Activated gamma-delta T cell treated with Interleukin-2 at 50 U/mL for 16 hours (primary cell): ENCODE results near the gene TMEM92.
"Not testable (repeated sequence)": the region's sequence is repeated elsewhere in the genome, so short reads cannot be mapped to it uniquely, and the experiment has no call there.

Experiments
- DNase-seq: peaks from one replicate; pipeline ENCODE4 v3.0.0-alpha.2; 2020

The TMEM92 gene

DNA sequence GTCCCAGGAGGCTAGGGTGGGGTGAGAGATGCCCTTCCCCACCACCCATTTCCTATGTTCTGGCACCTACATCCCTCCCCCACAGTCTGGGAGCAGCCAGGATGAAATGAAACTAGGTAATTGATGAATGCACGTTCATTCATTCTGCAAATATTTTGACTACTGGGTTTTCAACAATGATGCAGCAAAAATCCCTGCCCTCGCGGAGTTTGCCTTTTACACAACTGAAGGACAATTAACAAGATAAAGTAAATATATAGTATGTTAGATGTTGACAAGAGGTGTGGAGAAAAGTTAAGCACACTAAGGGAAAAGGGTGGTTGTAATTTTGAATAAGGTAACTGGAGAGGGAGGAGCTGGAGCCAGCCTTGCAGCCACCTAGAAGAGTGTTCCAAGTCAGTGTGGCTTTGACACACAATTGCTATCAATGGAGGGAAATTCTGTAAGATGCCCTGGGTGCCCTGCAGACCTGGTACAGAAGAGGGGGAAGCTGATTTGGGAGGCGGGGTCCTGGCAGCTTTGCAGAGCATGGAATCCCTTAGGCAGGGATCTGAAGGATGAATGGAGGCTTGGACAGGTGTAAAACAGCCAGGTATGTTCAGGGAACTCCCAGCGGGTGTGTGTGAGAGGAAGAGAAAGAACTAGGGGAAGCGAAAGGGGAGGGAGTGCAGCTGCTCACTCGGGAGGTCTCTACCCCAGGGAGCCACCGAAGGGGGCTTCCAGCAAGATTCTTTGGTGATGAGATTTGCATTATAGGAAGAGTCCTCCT is 2.5 kb downstream of the TMEM92 start:
- no peak for DNase-seq

DNA sequence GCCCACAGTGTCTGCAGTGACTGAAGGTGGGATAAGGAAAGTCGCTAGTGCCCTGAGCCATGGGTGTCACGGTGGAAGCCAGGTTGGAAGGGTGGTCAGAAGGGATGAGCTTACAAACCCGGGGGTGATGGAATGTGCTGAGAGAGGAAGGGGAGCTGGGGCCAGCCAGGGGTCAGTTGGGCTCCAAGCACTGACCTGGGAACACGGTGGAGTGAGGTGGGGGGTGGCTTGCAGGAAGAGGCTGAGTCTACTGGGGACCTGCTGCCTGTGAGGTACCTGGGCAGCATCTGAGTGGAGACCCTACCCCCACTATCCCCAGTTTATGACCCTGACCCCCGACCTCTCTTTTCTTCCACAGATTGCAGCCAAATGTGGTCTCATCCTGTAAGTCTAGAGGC is 3.1 kb downstream of the TMEM92 start:
- DNase-seq = no peak

DNA sequence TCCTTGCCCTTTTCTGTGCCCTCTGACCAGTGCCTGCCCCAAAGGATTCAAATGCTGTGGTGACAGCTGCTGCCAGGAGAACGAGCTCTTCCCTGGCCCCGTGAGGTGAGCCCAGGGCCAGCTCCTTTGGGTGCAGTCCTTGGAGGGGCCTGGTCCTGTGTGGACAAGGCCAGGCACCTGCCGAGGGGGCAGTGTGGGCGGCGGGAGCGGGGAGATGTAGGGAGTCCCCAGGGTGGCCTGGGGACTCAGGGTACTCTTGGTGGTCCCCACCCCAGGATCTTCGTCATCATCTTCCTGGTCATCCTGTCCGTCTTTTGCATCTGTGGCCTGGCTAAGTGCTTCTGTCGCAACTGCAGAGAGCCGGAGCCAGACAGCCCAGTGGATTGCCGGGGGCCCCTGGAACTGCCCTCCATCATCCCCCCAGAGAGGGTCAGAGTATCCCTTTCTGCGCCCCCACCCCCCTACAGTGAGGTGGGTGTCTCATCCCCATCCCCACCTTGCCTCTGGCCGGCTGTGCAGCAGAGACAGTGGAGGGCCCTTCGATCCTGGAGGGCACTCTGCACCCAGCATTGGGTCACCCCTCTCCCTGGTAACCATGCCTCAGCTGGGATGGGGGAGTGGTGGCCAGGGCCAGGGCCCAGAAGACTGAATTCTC is 4.4 kb downstream of the TMEM92 start:
- no peak for DNase-seq

DNA sequence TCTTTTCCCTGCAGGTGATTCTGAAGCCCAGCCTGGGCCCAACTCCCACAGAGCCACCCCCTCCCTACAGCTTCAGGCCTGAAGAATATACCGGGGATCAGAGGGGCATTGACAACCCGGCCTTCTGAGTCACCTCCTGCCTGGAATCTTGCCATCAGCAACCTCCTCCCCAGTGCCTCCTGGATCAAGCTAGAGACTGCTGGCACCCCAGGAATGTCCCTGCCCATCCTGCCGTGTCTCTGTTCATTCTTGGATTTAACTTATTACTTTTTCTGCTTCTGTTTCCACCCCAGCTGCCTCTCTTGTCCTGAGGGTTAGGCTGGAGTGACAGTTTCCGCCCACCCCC is 4.9 kb downstream of the TMEM92 start:
- no peak for DNase-seq

DNA sequence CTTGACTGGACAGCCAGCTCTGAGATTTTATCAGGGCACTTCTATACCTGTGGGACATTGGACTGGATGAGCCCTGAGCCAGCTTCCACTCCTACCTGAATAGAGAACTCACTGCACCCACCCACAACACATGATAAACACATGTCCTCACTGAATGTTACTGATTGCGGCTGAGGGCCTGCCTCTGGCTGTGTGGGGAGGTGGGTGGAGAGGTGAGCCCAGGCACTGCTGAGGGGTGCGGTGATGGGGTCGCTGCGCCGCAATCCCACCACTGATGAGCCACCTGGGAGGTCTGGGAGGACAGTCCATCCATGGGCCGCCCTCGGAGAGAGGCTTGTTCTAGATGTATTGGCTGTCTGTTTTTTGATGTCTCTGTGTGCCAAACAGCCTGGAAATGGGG is 5.4 kb downstream of the TMEM92 start:
- DNase-seq = no peak

DNA sequence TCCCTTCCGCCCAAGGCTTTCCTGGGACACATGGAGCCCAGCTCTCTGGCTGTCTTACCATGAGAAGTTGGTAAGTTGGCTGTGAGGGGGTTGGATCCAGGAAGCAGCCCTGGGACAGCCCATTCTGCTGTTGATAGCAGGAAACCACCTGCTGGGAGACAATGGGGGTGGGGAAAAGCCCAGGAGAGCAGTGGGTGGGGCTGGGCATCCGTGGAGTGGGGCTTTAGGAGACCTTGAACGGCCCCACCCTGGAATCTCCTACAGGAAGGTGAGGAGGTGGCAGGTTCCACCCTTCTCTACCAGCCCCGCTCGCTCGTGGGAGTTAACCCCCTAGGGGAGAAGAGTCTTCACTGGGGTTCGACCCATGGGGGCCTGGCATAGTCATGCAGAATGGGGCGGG is 5.8 kb downstream of the TMEM92 start:
- DNase-seq = no peak

DNA sequence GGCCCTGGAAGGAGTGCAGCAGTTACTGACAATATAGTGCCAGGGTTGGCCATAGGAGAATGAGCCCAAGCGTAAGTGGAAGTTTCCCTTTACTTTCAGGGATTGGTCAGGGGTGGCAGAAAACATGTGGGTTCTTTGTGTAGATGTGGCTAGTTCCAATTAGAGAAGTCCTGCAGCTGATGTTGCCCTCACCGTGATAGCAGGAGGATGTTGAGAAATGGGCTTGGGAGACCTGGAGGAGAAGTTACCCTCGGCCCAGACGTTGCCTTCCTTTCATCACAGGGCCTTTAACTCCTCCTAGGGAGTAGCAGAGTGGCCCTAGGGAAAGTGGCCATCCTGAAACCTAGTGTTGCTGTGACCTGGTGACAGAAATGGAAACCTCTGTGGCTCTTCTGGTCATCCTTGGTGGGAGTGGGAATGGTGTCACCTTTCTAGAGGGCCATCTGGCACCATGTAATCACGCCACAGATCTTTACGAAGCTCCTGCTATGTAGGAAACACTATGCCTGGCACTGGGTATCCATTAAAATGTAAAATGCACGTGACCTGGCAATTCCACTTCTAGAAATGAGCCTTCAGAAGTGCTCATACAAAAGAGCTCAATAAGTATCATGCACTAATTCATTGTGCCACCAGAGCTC is 6.7 kb downstream of the TMEM92 start:
- no peak for DNase-seq

DNA sequence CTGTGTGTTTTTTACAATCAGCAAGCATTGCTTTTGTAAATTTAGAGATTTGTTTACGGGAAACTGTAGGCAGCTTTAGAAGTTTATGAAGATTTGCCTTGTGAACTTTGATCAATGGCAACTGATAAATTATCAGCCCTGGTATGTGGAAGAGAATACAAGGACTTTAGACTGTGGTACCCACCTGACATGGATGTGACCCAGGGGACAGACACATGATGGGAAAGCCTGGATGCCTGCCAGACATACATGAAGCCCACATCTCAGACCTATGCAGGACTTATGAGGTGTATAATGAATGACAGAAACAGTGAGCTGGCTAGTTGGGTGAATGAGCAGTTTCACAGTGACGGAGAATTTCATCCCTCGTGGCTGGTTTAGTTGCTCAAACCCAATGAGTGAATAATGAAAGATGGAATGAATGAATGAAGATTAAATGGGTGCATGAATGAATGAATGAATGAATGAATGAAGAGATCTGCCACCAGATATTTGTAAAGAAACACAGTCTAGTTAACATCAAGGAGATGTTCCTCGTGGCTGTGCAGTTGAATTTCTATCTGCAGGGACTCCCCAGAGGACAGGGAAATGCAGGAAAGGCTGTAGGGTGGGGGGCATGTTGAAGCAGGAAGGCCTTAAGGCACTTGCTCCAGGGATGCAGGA is 7.6 kb downstream of the TMEM92 start:
- DNase-seq = no peak

DNA sequence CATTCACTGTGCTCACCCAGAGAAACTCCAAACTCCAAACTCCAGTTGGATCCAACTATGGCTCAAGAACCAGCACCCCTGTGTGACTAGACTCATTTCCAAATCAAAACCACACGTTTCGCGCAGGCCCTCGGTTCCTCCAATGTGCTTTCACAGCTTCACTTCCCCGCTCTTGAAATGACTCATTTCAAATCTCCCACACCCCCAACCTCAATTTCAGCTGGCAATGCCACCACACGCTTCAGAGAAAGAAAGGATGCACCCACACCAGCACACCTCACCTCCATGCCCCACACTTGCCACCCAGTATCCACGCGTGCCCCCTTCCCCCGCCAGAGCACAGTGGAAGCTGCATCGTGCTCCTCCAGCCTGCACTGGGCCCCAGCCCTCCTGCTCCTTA is 9.0 kb downstream of the TMEM92 start:
- DNase-seq = no peak

DNA sequence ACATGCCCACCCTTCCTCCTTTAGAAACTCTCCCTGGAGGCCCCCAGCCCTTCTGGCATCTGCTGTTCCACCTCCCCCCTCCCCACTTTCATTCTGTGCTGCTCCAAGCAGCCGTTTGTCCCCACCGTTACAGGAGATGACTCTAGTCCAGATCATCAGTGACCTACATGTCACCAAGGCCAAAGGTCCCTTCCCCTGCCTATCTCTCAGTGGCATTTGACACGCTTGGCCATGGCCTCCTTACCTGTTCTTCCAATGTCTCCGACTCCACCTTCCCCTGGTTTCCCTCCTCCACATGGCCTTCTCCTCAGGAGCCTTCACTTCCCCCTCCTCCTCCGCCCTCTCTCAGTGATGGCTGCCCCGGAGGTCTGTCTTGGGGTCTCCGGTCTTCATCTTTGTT is 9.4 kb downstream of the TMEM92 start:
- DNase-seq = no peak

DNA sequence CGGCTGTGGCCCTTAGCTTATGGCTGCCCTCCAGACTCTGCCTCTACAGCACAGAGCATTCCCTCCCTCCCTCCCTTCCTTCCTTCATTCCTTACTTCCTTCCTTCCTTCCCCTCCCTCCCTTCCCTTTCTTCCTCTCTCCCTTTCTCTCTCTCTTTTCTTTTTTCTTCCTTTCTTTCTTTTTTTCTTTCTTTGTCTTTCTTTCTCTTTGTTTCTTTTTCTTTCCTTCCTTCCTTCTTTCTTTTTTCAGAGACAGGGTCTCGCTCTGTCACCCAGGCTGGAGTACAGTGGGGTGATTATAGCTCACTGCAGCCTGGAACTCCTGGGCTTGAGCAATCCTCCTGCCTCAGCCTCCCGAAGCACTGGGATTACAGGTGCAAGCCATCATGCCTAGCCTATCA is 11.7 kb downstream of the TMEM92 start:
- DNase-seq = no peak

DNA sequence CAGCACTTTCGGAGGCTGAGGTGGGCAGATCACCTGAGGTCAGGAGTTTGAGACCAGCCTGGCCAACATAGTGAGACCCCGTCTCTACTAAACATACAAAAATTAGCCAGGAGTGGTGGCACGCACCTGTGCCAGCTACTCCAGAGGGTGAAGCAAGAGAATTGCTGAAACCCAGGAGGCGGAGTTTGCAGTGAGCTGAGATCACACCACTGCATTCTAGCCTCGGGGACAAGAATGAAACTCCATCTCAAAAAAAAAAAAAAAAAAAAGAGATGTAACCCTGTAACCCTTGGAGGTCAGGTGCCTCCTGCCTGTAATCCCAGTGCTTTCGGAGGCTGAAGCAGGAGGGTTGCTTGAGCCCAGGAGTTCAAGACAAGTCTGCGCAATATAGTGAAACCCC is 13.0 kb downstream of the TMEM92 start:
- not testable (repeated sequence) for DNase-seq

DNA sequence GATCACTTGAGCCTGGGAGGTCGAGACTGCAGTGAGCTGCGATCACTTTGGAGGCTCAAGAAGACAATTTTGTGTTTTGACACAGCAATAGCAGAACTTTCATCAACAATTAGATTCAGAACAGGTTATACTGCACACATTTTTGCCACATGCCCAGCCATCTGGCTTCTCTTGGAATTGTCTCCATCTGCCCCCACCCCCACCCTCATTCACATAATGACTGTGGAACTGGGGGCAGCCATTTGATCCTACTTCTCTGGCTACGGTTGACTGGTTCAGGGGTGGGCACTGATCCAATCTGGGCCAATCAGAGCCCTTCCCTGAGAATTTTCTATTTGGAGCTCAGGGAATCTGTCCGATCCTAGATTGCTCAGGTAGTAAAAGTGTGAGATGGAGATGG is 14.0 kb downstream of the TMEM92 start:
- no peak for DNase-seq

DNA sequence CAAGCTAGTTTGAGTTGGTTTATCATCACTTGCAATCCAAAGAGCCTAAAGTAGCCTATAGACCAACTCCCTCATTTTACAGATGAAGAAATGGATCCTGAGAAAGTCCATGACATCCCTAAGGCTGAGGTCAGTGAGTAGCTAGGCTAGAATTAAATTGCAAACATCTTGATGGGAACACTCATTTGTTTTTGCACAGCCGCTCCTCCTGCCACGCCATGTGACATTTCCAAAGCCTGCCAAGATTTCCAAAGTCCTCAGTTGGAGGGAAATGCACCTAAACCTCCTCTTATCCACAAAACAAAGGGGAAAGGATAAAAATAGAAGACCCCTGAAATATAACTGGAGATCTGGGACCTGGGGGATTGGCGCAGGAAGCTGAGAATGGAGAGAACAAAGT is 15.0 kb downstream of the TMEM92 start:
- DNase-seq = no peak

DNA sequence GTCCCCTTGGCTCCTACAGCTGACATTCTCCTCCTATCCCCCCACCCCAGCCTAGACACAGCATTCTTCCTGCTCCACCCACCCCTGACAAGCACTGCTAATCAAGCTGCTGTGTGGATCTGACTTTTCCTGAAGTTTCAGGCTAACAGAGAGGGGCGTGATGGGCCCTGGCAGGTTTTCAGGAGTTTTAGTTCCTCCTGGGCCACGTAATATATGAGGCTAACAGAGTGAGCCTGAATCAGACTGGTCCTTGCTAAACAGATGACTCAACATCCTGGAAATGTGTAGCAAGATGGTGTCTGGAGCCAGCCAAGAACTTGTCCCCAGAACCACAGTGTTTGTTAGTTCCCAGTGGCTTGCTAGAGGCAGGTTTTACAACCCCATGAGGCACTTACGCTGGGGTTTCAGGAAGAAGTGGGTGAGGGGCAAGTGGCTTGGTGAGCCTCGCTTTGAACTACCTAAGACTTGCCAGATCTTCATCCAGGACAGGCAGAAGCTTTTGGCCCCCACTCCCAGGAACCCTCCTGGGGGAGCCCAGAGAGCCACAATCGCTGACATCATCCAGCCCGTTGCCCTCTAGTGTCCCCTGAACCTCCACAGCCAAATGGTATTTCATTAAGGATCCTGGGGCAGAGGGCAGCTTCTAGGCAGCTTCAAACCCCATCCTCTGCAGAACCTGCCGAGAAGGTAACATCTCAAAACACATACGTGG is 15.9 kb downstream of the TMEM92 start:
- no peak for DNase-seq

DNA sequence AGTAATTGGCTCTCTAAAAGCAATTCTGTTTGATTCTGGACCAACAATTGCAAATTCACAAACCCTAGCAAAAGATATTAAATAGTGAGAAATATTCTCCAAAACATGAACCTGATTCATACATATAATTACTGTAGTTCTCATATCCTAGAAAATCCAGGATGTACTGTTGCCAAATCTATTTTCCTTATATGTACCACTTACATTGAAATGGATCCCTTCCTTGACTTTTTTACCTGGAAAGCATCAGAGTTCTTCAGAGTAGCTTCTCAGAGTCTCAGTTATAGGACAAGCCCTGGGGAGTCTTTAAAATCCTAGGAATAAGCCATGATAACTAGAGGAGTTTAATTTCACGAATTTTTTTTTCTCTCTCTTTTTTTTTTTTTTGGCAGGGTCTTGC is 16.7 kb downstream of the TMEM92 start:
- no peak for DNase-seq

DNA sequence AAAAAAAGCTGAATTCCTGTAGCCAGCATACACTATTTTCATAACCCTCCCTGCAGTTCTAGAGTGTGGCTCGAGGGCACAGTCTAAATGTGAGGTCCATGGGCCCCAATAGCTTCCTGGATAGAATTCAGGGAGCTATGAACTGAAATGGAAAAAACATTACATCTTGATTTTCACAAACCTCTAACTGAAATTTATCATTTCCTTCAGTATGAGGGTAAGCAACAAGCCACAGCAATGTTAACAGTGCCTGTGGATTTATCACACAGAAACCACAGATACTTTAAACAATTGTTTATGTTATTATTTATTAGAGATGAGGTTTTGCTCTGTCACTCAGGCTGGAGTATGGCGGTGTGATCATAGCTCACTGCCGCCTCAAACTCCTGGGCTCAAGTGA is 18.2 kb downstream of the TMEM92 start:
- DNase-seq = no peak

DNA sequence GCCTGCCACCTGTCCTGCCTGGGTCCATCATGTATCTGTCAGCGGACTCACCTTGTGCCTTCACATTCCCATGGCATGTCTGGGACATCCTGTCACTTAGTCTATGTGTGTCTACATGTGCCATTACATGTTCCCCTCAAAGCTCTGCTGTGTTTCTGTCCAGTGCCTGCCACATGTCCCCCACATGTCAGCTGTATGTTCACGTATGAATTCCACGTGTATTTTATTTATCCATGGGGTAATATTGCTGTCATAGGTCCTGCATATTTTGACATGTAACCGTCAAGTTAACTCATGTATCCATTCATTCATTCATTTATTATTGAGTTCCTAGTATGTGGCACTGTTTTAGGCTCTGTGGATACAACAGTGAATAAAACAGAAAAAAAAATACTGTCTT is 20.8 kb downstream of the TMEM92 start:
- no peak for DNase-seq

DNA sequence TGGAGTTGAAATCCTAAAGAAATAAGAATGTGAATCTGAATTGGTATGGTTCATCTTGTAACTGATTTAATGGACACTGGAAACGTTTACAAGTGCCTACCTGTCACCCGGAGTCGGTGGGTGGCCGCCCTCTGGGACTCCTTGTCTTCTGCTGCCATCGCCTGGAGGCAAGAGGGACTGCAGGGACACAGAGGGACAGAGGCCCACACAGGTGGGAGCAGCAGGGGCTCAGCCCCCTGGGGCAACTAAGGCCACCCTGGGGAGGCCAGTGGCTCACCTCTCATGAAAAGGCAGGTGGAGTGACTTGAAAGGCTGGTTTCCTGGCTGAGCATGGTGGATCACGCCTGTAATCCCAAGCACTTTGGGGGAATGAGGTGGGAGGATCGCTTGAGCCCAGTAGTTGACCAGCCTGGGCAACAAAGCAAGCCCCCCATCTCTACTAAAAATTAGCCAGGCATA is 23.2 kb downstream of the TMEM92 start:
- DNase-seq = peak; percentile 73

DNA sequence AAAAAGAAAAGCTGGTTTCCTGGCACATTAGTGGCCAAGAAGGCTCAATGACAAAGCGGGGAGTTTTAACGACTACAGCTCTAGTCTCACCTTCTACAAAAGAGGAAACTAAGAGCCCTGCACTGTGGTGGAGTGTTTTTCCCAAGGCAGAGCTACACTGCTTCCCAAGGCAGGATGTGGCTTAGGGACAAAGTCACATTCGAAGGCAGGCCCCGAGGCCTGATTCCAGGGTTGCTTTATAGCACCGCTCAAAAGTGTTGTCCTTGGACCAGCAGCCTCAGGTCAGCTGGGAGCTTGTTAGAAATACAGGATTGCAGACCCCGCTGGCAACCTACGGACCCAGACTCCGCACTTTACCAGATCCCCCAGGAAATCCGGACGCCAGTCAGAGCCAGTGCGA is 23.8 kb downstream of the TMEM92 start:
- DNase-seq = no peak

DNA sequence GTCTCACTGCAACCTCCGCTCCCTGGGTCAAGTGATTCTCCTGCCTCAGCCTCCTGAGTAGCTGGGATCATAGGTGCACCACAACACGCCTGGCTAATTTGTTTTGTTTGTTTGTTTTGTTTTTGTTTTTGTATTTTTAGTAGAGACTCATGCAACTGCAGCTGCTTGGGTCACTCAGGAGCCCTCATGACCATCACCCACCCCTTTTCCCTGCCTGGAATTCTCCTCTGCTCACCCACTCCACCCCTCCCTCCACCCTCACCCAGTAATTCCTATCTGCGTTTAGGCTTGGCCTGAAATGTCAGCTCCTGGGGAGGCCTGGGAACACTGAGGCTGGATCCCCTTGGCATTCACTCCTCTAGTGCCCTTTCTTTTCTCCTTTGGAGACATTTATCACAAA is 25.5 kb downstream of the TMEM92 start:
- no peak for DNase-seq

DNA sequence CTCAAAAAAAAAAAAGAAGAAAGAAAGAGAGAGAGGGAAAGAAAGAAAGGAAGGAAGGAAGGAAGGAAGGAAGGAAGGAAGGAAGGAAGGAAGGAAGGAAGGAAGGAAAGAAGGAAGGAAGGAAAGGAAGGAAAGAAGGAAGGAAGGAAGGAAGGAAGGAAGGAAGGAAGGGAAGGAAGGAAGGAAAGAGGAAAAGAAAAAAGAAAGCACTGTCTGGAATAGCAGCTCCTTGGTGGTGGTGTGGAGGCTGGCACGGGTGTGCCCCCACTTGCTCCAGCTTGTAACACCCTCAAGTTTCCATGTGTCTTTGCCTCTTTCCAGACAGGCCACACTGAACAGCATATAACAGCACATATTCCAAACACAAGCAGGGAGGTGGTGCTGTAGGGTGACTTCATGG is 26.6 kb downstream of the TMEM92 start:
- DNase-seq = not testable (repeated sequence)

DNA sequence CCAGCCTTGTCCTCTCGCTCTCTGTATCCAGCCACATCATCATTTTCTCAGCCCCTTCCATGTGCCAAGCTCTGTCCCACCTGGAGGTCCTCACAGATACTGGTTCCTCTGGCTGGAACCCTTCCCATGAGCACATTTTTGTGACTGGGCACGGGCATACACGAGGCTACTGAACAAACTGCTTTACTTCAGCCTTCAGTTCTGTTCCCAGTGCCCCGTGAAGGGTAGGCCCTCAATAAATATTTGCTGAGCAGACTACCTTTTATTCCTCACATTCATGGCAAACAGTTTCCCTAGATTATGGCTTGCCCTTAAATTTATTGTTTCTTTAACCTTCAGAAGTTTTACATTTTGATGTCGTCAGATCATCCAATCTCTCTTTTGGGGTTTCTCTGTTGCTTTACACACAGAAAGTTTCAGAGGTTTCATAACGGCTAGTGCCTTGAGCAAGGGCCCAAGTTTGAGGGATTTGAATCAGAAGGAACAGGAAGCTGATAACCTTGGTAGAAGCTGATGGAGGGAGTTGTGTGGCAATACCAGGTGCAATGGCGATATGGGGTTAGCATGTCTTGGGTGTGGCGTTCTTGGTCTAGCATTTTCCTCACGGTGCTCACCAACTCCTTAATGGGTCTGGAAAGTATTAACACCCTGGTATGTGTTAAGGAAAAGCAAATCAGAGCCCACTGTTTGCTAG is 27.8 kb downstream of the TMEM92 start:
- no peak for DNase-seq
